IPS-18c (cell line): ENCODE measurements around the gene PRDM16.

Source experiments
- H3K4me3 ChIP-seq: 2 replicates; pipeline ENCODE4 v1.7.0; 2013; ENCODE audit warnings: low read depth, mild to moderate bottlenecking, low read length, moderate library complexity; ENCODE audit not compliant: insufficient read depth
- H3K9me3 ChIP-seq: one replicate; pipeline ENCODE4 v1.6.1; 2013; ENCODE audit warnings: mild to moderate bottlenecking, low read length, moderate library complexity; ENCODE audit not compliant: control insufficient read depth, insufficient read depth

PRDM16 gene

GRCh38 chr1:3316340-3316943 is 247.4 kb downstream of the PRDM16 start:
- Histone ChIP-seq H3K4me3 (no peak overlapping the region), H3K9me3 (no peaks in the 10 kb centered on the region)

- Histone ChIP-seq H3K4me3 (no peak overlapping the region), H3K9me3 (no peaks in the 10 kb centered on the region)
Observed at GRCh38 chr1:3317456-3317855, 248.5 kb downstream of the PRDM16 start.

GRCh38 chr1:3318329-3318728 is 249.3 kb downstream of the PRDM16 start:
- H3K4me3 ChIP-seq, result no peak overlapping the region
- no peaks in the 10 kb centered on the region for H3K9me3 ChIP-seq

- no peak overlapping the region for H3K4me3 ChIP-seq
- no peaks in the 10 kb centered on the region for H3K9me3 ChIP-seq
Observed at GRCh38 chr1:3319874-3320245, 250.9 kb downstream of the PRDM16 start.

- H3K9me3 ChIP-seq, result no peaks in the 10 kb centered on the region
- no peak overlapping the region for H3K4me3 ChIP-seq
Observed at GRCh38 chr1:3320246-3321152, 251.5 kb downstream of the PRDM16 start.

- Histone ChIP-seq H3K4me3 (no peak overlapping the region), H3K9me3 (no peaks in the 10 kb centered on the region)
Observed at GRCh38 chr1:3321559-3322449, 252.8 kb downstream of the PRDM16 start.

GRCh38 chr1:3322450-3323020 is 253.5 kb downstream of the PRDM16 start:
- Histone ChIP-seq H3K4me3 (no peak overlapping the region), H3K9me3 (no peaks in the 10 kb centered on the region)

- Histone ChIP-seq H3K9me3 (no peaks in the 10 kb centered on the region), H3K4me3 (no peak overlapping the region)
Observed at GRCh38 chr1:3323021-3323795, 254.2 kb downstream of the PRDM16 start.

GRCh38 chr1:3323796-3324703 is 255.0 kb downstream of the PRDM16 start:
- H3K4me3 ChIP-seq, result no peak overlapping the region
- no peaks in the 10 kb centered on the region for H3K9me3 ChIP-seq

GRCh38 chr1:3324704-3325535 is 255.9 kb downstream of the PRDM16 start:
- Histone ChIP-seq H3K4me3 (no peak overlapping the region), H3K9me3 (no peaks in the 10 kb centered on the region)

- H3K9me3 ChIP-seq, result no peaks in the 10 kb centered on the region
Observed at GRCh38 chr1:3326516-3327388, 257.7 kb downstream of the PRDM16 start.

GRCh38 chr1:3327389-3327702 is 258.3 kb downstream of the PRDM16 start:
- no peaks in the 10 kb centered on the region for H3K9me3 ChIP-seq
- H3K4me3 ChIP-seq, result no peak overlapping the region

More at GRCh38 chr1:3326516-3327388, 257.7 kb downstream of the PRDM16 start:
- no peak overlapping the region for H3K4me3 ChIP-seq

GRCh38 chr1:3327936-3328590 is 259.1 kb downstream of the PRDM16 start:
- no peak overlapping the region for H3K4me3 ChIP-seq
- no peaks in the 10 kb centered on the region for H3K9me3 ChIP-seq
